ENCODE results near the gene RUNX2.

The RUNX2 gene

GRCh38 chr6:45571159-45571558 is 243.0 kb downstream of the RUNX2 start:
- ChIA-PET POLR2A (interaction anchor here (0.5 kb wide), 1 partner anchor 107 kb away, joined by 4 read pairs; no protein-coding TSS in a partner anchor), CTCF (interaction anchor here (0.6 kb wide), 1 partner anchor 243 kb away, joined by 3 read pairs; no protein-coding TSS in a partner anchor)
- TF ChIP-seq EGR2 (tag by site-specific recombination; IDR thresholded peaks at IDR 0.05; ENCODE audit: low read depth) (peak; percentile 25; the same call in 1 of the 2 replicates), ZNF221 (tag by site-specific recombination; IDR thresholded peaks at IDR 0.05; ENCODE audit: borderline replicate concordance) (no peak), ZNF211 (tag by site-specific recombination; IDR thresholded peaks at IDR 0.05; ENCODE audit: low read depth) (no peak), ZNF280D (tag by site-specific recombination; IDR thresholded peaks at IDR 0.05) (no peak), ZNF335 (tag by site-specific recombination; conservative IDR thresholded peaks at IDR 0.05) (no peak), ZNF280C (tag by site-specific recombination; IDR thresholded peaks at IDR 0.05) (no peak), INSM2 (tag by site-specific recombination; IDR thresholded peaks at IDR 0.05) (no peak), ZNF600 (tag by site-specific recombination; IDR thresholded peaks at IDR 0.05) (no peak), ZNF157 (tag by site-specific recombination; IDR thresholded peaks at IDR 0.05) (no peak), ZNF585B (tag by site-specific recombination; IDR thresholded peaks at IDR 0.05) (no peak), ZFHX2 (tag by site-specific recombination; conservative IDR thresholded peaks at IDR 0.05) (peak; percentile 26; the same call in 1 of the 2 replicates)

GRCh38 chr6:45572833-45573232 is 244.7 kb downstream of the RUNX2 start:
- H3K27ac ChIP-seq (ENCODE audit: extremely low read depth, low read depth, low read length), result no peak overlapping the region
- peaks cover 2% of the 10 kb centered on the region; the same call in 1 of the 2 replicates for H3K4me1 ChIP-seq (ENCODE audit: control insufficient read depth, insufficient read depth, low read length)
- POLR2A ChIA-PET, result no interaction called here
- TF ChIP-seq ZSCAN23 (tag by site-specific recombination; IDR thresholded peaks at IDR 0.05) (no peak), SETDB1 (IDR thresholded peaks at IDR 0.05; ENCODE audit: insufficient read length, low read length) (no peak), ZNF19 (tag by site-specific recombination; IDR thresholded peaks at IDR 0.05; ENCODE audit: low read depth) (no peak), ZFHX2 (tag by site-specific recombination; conservative IDR thresholded peaks at IDR 0.05) (no peak), ZNF426 (tag by site-specific recombination; IDR thresholded peaks at IDR 0.05) (no peak), ZNF184 (tag by site-specific recombination; IDR thresholded peaks at IDR 0.05) (no peak), FEZF1 (tag by site-specific recombination; IDR thresholded peaks at IDR 0.05) (no peak), ZNF658 (tag by site-specific recombination; IDR thresholded peaks at IDR 0.05) (no peak), MZF1 (tag by site-specific recombination; IDR thresholded peaks at IDR 0.05; ENCODE audit: borderline replicate concordance) (no peak), ZBTB11 (tag by site-specific recombination; conservative IDR thresholded peaks at IDR 0.05; ENCODE audit: low read depth) (no peak), SP2 (tag by site-specific recombination; IDR thresholded peaks at IDR 0.05) (no peak), ZNF558 (tag by site-specific recombination; IDR thresholded peaks at IDR 0.05) (no peak), ZNF560 (tag by site-specific recombination; IDR thresholded peaks at IDR 0.05; ENCODE audit: borderline replicate concordance) (no peak)
- CTCF ChIA-PET, result interaction anchor here (0.8 kb wide), 1 partner anchor 72 kb away, joined by 3 read pairs; no protein-coding TSS in a partner anchor
- no peaks in the 10 kb centered on the region for H3K36me3 ChIP-seq (ENCODE audit: control insufficient read depth in 2 of 2, insufficient read depth in 1 of 2, low read length in 2 of 2)
- no peak overlapping the region for H3K4me3 ChIP-seq (ENCODE audit: low read depth, low read length)
- no peaks in the 10 kb centered on the region for H3K9me3 ChIP-seq (ENCODE audit: control insufficient read depth, insufficient read depth, low read depth, low read length)

More at GRCh38 chr6:45571159-45571558, 243.0 kb downstream of the RUNX2 start:
- Histone ChIP-seq H3K4me3 (ENCODE audit: low read depth, low read length) (no peak overlapping the region), H3K9me3 (ENCODE audit: control insufficient read depth, insufficient read depth, low read depth, low read length) (no peaks in the 10 kb centered on the region), H3K4me1 (ENCODE audit: control insufficient read depth, insufficient read depth, low read length) (no peaks in the 10 kb centered on the region), H3K27ac (ENCODE audit: extremely low read depth, low read depth, low read length) (no peak overlapping the region), H3K36me3 (ENCODE audit: control insufficient read depth in 2 of 2, insufficient read depth in 1 of 2, low read length in 2 of 2) (no peaks in the 10 kb centered on the region)
